PC-3 (cell line): Measurements from ENCODE around the gene MYBPC3. TPM values are rescaled to one million over a fixed set of nuclear protein-coding genes. Genes with fewer than 3 reads are reported as not detected.

Experiments used
- ATAC-seq: fragments of 200-7000 bp; cut with Tn5 transposase; 2 replicates; pipeline ENCODE4 v1.9.1; 2020; ENCODE audit warnings: mild to moderate bottlenecking, moderate library complexity
- BruUV-seq: library from RNA; stranded (reverse); fragments of 400-500 nt; replicated peaks from 2 replicates; lab custom pipeline; 2021; lab: Mats Ljungman, UMichigan
- CTCF ChIA-PET: fragments of 300-600 bp; sonication (Branson Sonifier 250); formaldehyde crosslinking; loops from one replicate; lab custom pipeline; 2022; ENCODE audit warnings: antibody characterized with exemption; lab: Charles Lee
- POLR2A ChIA-PET: fragments of 300-600 bp; sonication (Branson Sonifier 250); formaldehyde crosslinking; loops from one replicate; lab custom pipeline; 2022; ENCODE audit warnings: antibody characterized with exemption; ENCODE audit not compliant: unreplicated experiment; lab: Charles Lee
- DNase-seq: peaks from one replicate; pipeline ENCODE4 v3.0.0-alpha.2; 2015
- H2AFZ ChIP-seq: fragments of 300-600 bp; sonication (generic); 2 replicates; pipeline ENCODE4 v1.6.0; 2016; ENCODE audit warnings: antibody characterized with exemption, low read length
- H3F3A ChIP-seq: fragments of 300-600 bp; sonication (generic); one replicate; pipeline ENCODE4 v1.6.0; 2017; ENCODE audit warnings: antibody characterized with exemption, low read length, control low read depth, mild to moderate bottlenecking; ENCODE audit not compliant: unreplicated experiment
- H3K27ac ChIP-seq: fragments of 300-600 bp; sonication (generic); 2 replicates; pipeline ENCODE4 v1.5.1; 2016; ENCODE audit warnings: mild to moderate bottlenecking, low read length
- H3K27me3 ChIP-seq: fragments of 300-600 bp; sonication (generic); 2 replicates; pipeline ENCODE4 v1.6.1; 2016; ENCODE audit warnings: low read length, mixed read lengths
- H3K36me3 ChIP-seq: fragments of 300-600 bp; sonication (generic); 2 replicates; pipeline ENCODE4 v1.6.1; 2016; ENCODE audit warnings: low read depth, mixed run types, low read length, mixed read lengths
- H3K4me1 ChIP-seq: fragments of 300-600 bp; sonication (generic); 2 replicates; pipeline ENCODE4 v1.5.1; 2016; ENCODE audit warnings: low read length; ENCODE audit not compliant: insufficient read depth
- H3K4me2 ChIP-seq: fragments of 300-600 bp; sonication (generic); 2 replicates; pipeline ENCODE4 v1.6.0; 2016; ENCODE audit warnings: low read length
- H3K4me3 ChIP-seq: fragments of 300-600 bp; sonication (generic); 2 replicates; pipeline ENCODE4 v1.5.1; 2016; ENCODE audit warnings: mild to moderate bottlenecking, low read length, mixed read lengths
- H3K79me2 ChIP-seq: fragments of 300-600 bp; sonication (generic); 2 replicates; pipeline ENCODE4 v1.6.1; 2017; ENCODE audit warnings: low read length, mixed read lengths
- H3K9ac ChIP-seq: fragments of 300-600 bp; sonication (generic); 2 replicates; pipeline ENCODE4 v1.6.0; 2016; ENCODE audit warnings: mild to moderate bottlenecking, low read length
- H3K9me2 ChIP-seq: fragments of 300-600 bp; sonication (generic); replicated peaks from 2 replicates; pipeline ENCODE4 v1.6.1; 2016; ENCODE audit warnings: mixed run types, low read length, mixed read lengths
- H3K9me3 ChIP-seq: fragments of 300-600 bp; sonication (generic); 2 replicates; pipeline ENCODE4 v1.6.1; 2016; ENCODE audit warnings: low read length, mixed read lengths
- H4K20me1 ChIP-seq: fragments of 300-600 bp; sonication (generic); 2 replicates; pipeline ENCODE4 v1.6.1; 2016; ENCODE audit warnings: low read length, mixed read lengths
- EZH2 ChIP-seq: fragments of 300-600 bp; sonication (generic); IDR thresholded peaks from one replicate; pipeline ENCODE4 v1.6.1; 2017; ENCODE audit warnings: antibody characterized with exemption, mild to moderate bottlenecking, low read length; ENCODE audit not compliant: unreplicated experiment
- EZH2phosphoT487 ChIP-seq: fragments of 300-600 bp; sonication (generic); IDR thresholded peaks from 2 replicates; pipeline ENCODE4 v1.6.1; 2018; ENCODE audit warnings: mild to moderate bottlenecking, antibody characterized with exemption, low read length, borderline replicate concordance
- intact Hi-C: fragments of 100-400 bp; cut with micrococcal nuclease; formaldehyde crosslinking; loops from 2 replicates; pipeline ENCODE4 v1.9.0; 2023
- total RNA-seq: library from RNA; depleted of rRNA; stranded (reverse); fragments of >200 nt; gene quantifications from 2 replicates; pipeline ENCODE4 v1.2.3, GENCODE V29; 2014
- TF ChIP-seq, protein P1 (sequence below): fragments of 300-600 bp; sonication (generic); conservative IDR thresholded peaks from 2 replicates; pipeline ENCODE4 v1.5.1; 2017; ENCODE audit warnings: antibody characterized with exemption, low read depth, mild to moderate bottlenecking, low read length

MYBPC3 gene
- total RNA-seq, 1 experiment from 2014 or later, result not detected

- ATAC-seq (no peak), DNase-seq (no peak)
- Histone ChIP-seq H3K27ac (no peak overlapping the region), H4K20me1 (no peaks in the 10 kb centered on the region), H2AFZ (no peak overlapping the region), H3F3A (no peaks in the 10 kb centered on the region), H3K9me3 (no peaks in the 10 kb centered on the region), H3K79me2 (no peaks in the 10 kb centered on the region), H3K4me2 (no peak overlapping the region), H3K4me1 (no peaks in the 10 kb centered on the region), H3K9me2 (no peaks in the 10 kb centered on the region), H3K27me3 (no peaks in the 10 kb centered on the region), H3K4me3 (no peak overlapping the region), H3K36me3 (no peaks in the 10 kb centered on the region), H3K9ac (no peak overlapping the region)
- intact Hi-C loops, result no loop called here
- ChIA-PET CTCF (no interaction called here), POLR2A (no interaction called here)
- BruUV-seq, result no TSS peak
- no peak for TF ChIP-seq EZH2phosphoT487
- no peak for TF ChIP-seq EZH2
- TF ChIP-seq, protein P1, sequence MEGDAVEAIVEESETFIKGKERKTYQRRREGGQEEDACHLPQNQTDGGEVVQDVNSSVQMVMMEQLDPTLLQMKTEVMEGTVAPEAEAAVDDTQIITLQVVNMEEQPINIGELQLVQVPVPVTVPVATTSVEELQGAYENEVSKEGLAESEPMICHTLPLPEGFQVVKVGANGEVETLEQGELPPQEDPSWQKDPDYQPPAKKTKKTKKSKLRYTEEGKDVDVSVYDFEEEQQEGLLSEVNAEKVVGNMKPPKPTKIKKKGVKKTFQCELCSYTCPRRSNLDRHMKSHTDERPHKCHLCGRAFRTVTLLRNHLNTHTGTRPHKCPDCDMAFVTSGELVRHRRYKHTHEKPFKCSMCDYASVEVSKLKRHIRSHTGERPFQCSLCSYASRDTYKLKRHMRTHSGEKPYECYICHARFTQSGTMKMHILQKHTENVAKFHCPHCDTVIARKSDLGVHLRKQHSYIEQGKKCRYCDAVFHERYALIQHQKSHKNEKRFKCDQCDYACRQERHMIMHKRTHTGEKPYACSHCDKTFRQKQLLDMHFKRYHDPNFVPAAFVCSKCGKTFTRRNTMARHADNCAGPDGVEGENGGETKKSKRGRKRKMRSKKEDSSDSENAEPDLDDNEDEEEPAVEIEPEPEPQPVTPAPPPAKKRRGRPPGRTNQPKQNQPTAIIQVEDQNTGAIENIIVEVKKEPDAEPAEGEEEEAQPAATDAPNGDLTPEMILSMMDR, result no peak
These were observed 43.5 kb upstream of the MYBPC3 start for GRCh38 chr11:47396049-47396320.

GRCh38 chr11:47395223-47396048 lies 42.9 kb upstream of the MYBPC3 start:
- Histone ChIP-seq H2AFZ (no peak overlapping the region), H3K4me2 (no peak overlapping the region), H3K4me1 (no peaks in the 10 kb centered on the region), H3K79me2 (no peaks in the 10 kb centered on the region), H3K27me3 (no peaks in the 10 kb centered on the region), H3F3A (no peaks in the 10 kb centered on the region), H3K9me2 (no peaks in the 10 kb centered on the region), H3K9ac (no peak overlapping the region), H3K4me3 (no peak overlapping the region), H3K9me3 (no peaks in the 10 kb centered on the region), H3K36me3 (no peaks in the 10 kb centered on the region), H4K20me1 (no peaks in the 10 kb centered on the region), H3K27ac (no peak overlapping the region)
- intact Hi-C loops, result no loop called here
- ChIA-PET CTCF (no interaction called here), POLR2A (no interaction called here)
- TF ChIP-seq, protein P1, result no peak
- TF ChIP-seq EZH2 (no peak), EZH2phosphoT487 (no peak)
- ATAC-seq, result no peak
- no TSS peak for BruUV-seq
- no peak for DNase-seq
